GM12878 (cell line): ENCODE results near the gene AOPEP. TPM values are rescaled to one million over a fixed set of nuclear protein-coding genes. Genes with fewer than 3 reads are reported as not detected.

Source experiments
- ATAC-seq: fragments of 200-7000 bp; cut with Tn5 transposase; 3 replicates; pipeline ENCODE4 v1.9.1; 2020; ENCODE audit warnings: mild to moderate bottlenecking, moderate library complexity
- BruUV-seq: library from RNA; stranded (reverse); fragments of 400-500 nt; replicated peaks from 2 replicates; lab custom pipeline; 2021; lab: Mats Ljungman, UMichigan
- CTCF ChIA-PET: fragments of 300-600 bp; sonication (Branson Sonifier 250); formaldehyde crosslinking; extraction: SDS; loops from one replicate; lab custom pipeline; 2021; ENCODE audit warnings: inconsistent platforms; lab: Yijun Ruan, JAX
- POLR2A ChIA-PET: fragments of 350-600 bp; formaldehyde crosslinking; extraction: SDS; loops from one replicate; lab custom pipeline; 2021; ENCODE audit warnings: inconsistent platforms; lab: Charles Lee
- RAD21 ChIA-PET: fragments of 300-600 bp; sonication (Branson Sonifier 250); formaldehyde crosslinking; loops from one replicate; lab custom pipeline; 2023; ENCODE audit warnings: antibody characterized with exemption; ENCODE audit not compliant: unreplicated experiment; lab: Charles Lee
- SMC1A ChIA-PET: fragments of 300-600 bp; sonication (Branson Sonifier 250); formaldehyde crosslinking; loops from one replicate; lab custom pipeline; 2023; ENCODE audit not compliant: unreplicated experiment, uncharacterized antibody; lab: Charles Lee
- DNase-seq: peaks from one replicate; pipeline ENCODE4 v3.0.0-alpha.2; 2011; ENCODE audit warnings: low read depth, low spot score
- FAIRE-seq: peaks from 3 replicates; lab custom pipeline; 2011; peaks lifted over from hg19 to GRCh38; lab: Jason Lieb, UNC
- H2AFZ ChIP-seq: 2 replicates; pipeline ENCODE4 v1.6.0; 2011; ENCODE audit warnings: low read depth, low read length, control low read depth; ENCODE audit not compliant: control insufficient read depth
- H3K27ac ChIP-seq: 2 replicates; pipeline ENCODE4 v1.5.1; 2011; ENCODE audit warnings: control low read depth; ENCODE audit not compliant: control insufficient read depth, insufficient read depth
- H3K27me3 ChIP-seq, 2 experiments: replicated peaks in 1 of 2; 2 replicates each; pipeline versions ENCODE4 v1.6.0 to v1.6.1; 2011; ENCODE audit warnings: low read length in 1 of 2; ENCODE audit not compliant: control insufficient read depth in 2 of 2, insufficient read depth in 2 of 2
- H3K36me3 ChIP-seq, 2 experiments: 2 replicates each; pipeline ENCODE4 v1.5.1; 2011; ENCODE audit warnings: low read length in 1 of 2; ENCODE audit not compliant: control insufficient read depth in 2 of 2, insufficient read depth in 2 of 2
- H3K4me1 ChIP-seq: 2 replicates; pipeline ENCODE4 v1.6.1; 2011; ENCODE audit warnings: mild to moderate bottlenecking, low read length, moderate library complexity, mixed read lengths; ENCODE audit not compliant: control insufficient read depth, insufficient read depth
- H3K4me2 ChIP-seq: 2 replicates; pipeline ENCODE4 v1.6.0; 2011; ENCODE audit warnings: control low read depth; ENCODE audit not compliant: control insufficient read depth, insufficient read depth
- H3K4me3 ChIP-seq: fragments of 200-600 bp; sonication (generic); 2 replicates; pipeline ENCODE4 v1.5.1; 2016
- H3K79me2 ChIP-seq: 2 replicates; pipeline ENCODE4 v1.6.0; 2011; ENCODE audit warnings: low read length; ENCODE audit not compliant: control insufficient read depth, insufficient read depth
- H3K9ac ChIP-seq: 2 replicates; pipeline ENCODE4 v1.8.0; 2011; ENCODE audit warnings: low read length, control low read depth, mixed read lengths; ENCODE audit not compliant: control insufficient read depth, insufficient read depth
- H3K9me3 ChIP-seq: replicated peaks from 3 replicates; pipeline ENCODE4 v1.5.1; 2011; ENCODE audit warnings: mild to moderate bottlenecking, low read length; ENCODE audit not compliant: control insufficient read depth, insufficient read depth
- H4K20me1 ChIP-seq: 2 replicates; pipeline ENCODE4 v1.6.0; 2011; ENCODE audit not compliant: control insufficient read depth, insufficient read depth
- ASH2L ChIP-seq: fragments of 300-600, 200-600 bp; sonication (generic); IDR thresholded peaks from 2 replicates; pipeline ENCODE4 v1.6.1; 2017; ENCODE audit warnings: low read depth, mild to moderate bottlenecking, borderline replicate concordance
- BCL11A ChIP-seq: IDR thresholded peaks from 2 replicates; pipeline ENCODE4 v1.6.1; 2011; ENCODE audit warnings: low read depth, low read length
- EP300 ChIP-seq, 2 experiments: fragments of 150-350 bp in 1 of 2; IDR thresholded peaks; 2 replicates each; pipeline ENCODE4 v1.6.1; 2011 to 2012; ENCODE audit warnings: low read depth in 2 of 2, low read length in 2 of 2, borderline replicate concordance in 1 of 2, improper control_type of control experiment in 1 of 2, inconsistent platforms in 1 of 2; ENCODE audit not compliant: control insufficient read depth in 1 of 2
- JUND ChIP-seq: IDR thresholded peaks from 2 replicates; pipeline ENCODE4 v1.6.1; 2012; ENCODE audit warnings: low read depth, mild to moderate bottlenecking, low read length, improper control_type of control experiment, moderate library complexity
- KAT2A ChIP-seq: conservative IDR thresholded peaks from 2 replicates; pipeline ENCODE4 v1.6.1; 2011; ENCODE audit warnings: low read depth, low read length; ENCODE audit not compliant: control insufficient read depth
- LARP7 ChIP-seq: fragments of 450-650 bp; IDR thresholded peaks from 2 replicates; pipeline ENCODE4 v1.6.1; 2017; ENCODE audit warnings: mild to moderate bottlenecking
- MLLT1 ChIP-seq: fragments of 450-650 bp; IDR thresholded peaks from 2 replicates; pipeline ENCODE4 v1.6.1; 2016; ENCODE audit warnings: mild to moderate bottlenecking
- MTA3 ChIP-seq: IDR thresholded peaks from 2 replicates; pipeline ENCODE4 v1.6.1; 2012; ENCODE audit warnings: low read length, inconsistent platforms, borderline replicate concordance
- NBN ChIP-seq: fragments of 450-650 bp; IDR thresholded peaks from 2 replicates; pipeline ENCODE4 v1.6.1; 2016
- NRF1 ChIP-seq: conservative IDR thresholded peaks from 2 replicates; pipeline ENCODE4 v1.6.1; 2011; ENCODE audit warnings: mild to moderate bottlenecking, low read depth, low read length, improper control_type of control experiment
- PBX3 ChIP-seq: IDR thresholded peaks from 2 replicates; pipeline ENCODE4 v1.6.1; 2011; ENCODE audit warnings: mild to moderate bottlenecking, low read depth, low read length, moderate library complexity; ENCODE audit not compliant: insufficient replicate concordance
- SMC3 ChIP-seq: IDR thresholded peaks from 2 replicates; pipeline ENCODE4 v1.6.1; 2011; ENCODE audit warnings: low read length, improper control_type of control experiment, borderline replicate concordance
- SPI1 ChIP-seq: IDR thresholded peaks from 2 replicates; pipeline ENCODE4 v1.6.1; 2011; ENCODE audit warnings: low read depth, mild to moderate bottlenecking, low read length, moderate library complexity, borderline replicate concordance; ENCODE audit not compliant: insufficient read depth
- USF2 ChIP-seq: IDR thresholded peaks from 2 replicates; pipeline ENCODE4 v1.6.1; 2011; ENCODE audit warnings: low read depth, low read length, improper control_type of control experiment, borderline replicate concordance
- WGBS: methylation state at CpG from one replicate; pipeline ENCODE4 v1.1.6; 2016; ENCODE audit warnings: low lambda C conversion rate; ENCODE audit not compliant: insufficient replicate concordance, insufficient coverage; ENCODE audit errors: missing lambda C conversion rate; 5-methylcytosine and 5-hydroxymethylcytosine counted together
- in situ Hi-C: fragments of 300-500 bp; cut with MboI; formaldehyde crosslinking; loops from 9 replicates; pipeline ENCODE4 v1.14.3; 2018; ENCODE audit warnings: mixed read lengths
- intact Hi-C: fragments of 100-400 bp; cut with micrococcal nuclease; formaldehyde crosslinking; loops from one replicate; pipeline ENCODE4 v1.14.2; 2022; ENCODE audit not compliant: unreplicated experiment
- polyA plus RNA-seq, 11 experiments: library from polyadenylated mRNA; depleted of rRNA in 4 of 11; unstranded in 6 of 11; stranded (reverse) in 5 of 11; fragments of >200 nt; fragmentation: Nextera tagmentation in 4 of 11; fragmentation: Illumina TruSeq in 1 of 11; extraction: Ambion mirVana in 4 of 11; extraction: Trizol in 1 of 11; gene quantifications; 1 replicate in 1 of 11; 2 replicates in 10 of 11; pipeline versions ENCODE4 v1.2.1 to v1.2.3, GENCODE V29; 2011 to 2016; ENCODE audit warnings: inconsistent platforms in 2 of 11, missing spikeins in 2 of 11, low read depth in 1 of 11
- total RNA-seq, 4 experiments: library from RNA; depleted of rRNA in 3 of 4; stranded (reverse); fragments of >200 nt in 3 of 4; fragmentation: Illumina TruSeq in 1 of 4; extraction: Trizol in 1 of 4; gene quantifications; 2 replicates each; pipeline versions ENCODE4 v1.2.1 to v1.2.3, GENCODE V29; 2013 to 2021

Gene AOPEP
- total and polyA plus RNA-seq, 10 of the 15 experiments (the other 5 are each of a cell fraction or from before 2014, with no cell fraction given), result 2.3 to 16.9 (median 10.1) TPM

- Histone ChIP-seq H3K4me2 (no peak overlapping the region), H3K4me3 (no peak overlapping the region), H4K20me1 (no peaks in the 10 kb centered on the region), H3K27ac (no peak overlapping the region), H3K36me3 (peaks cover 1 to 4% of the 10 kb centered on the region in 2 experiments; a peak in 2 of 4 replicates), H3K27me3 (no peaks in the 10 kb centered on the region), H3K9me3 (no peaks in the 10 kb centered on the region), H3K79me2 (no peaks in the 10 kb centered on the region), H2AFZ (no peak overlapping the region), H3K4me1 (no peaks in the 10 kb centered on the region; the same call in 1 of the 2 replicates), H3K9ac (no peak overlapping the region)
- ChIA-PET CTCF (no interaction called here), RAD21 (no interaction called here), POLR2A (no interaction called here), SMC1A (no interaction called here)
- no TSS peak for BruUV-seq
- no peak for TF ChIP-seq PBX3
- TF ChIP-seq KAT2A, result no peak
- no peak for TF ChIP-seq SPI1
- no peak for TF ChIP-seq JUND
- TF ChIP-seq EP300 (IDR thresholded peaks at IDR 0.05; ENCODE audit: borderline replicate concordance in 1 of 2, control insufficient read depth in 1 of 2, low read depth in 2 of 2, low read length in 2 of 2), result no peak
- no peak for TF ChIP-seq BCL11A
- no peak for TF ChIP-seq NRF1
- TF ChIP-seq MLLT1, result no peak
- no peak for TF ChIP-seq ASH2L
- TF ChIP-seq NBN, result no peak
- no peak for TF ChIP-seq SMC3
- TF ChIP-seq USF2, result no peak
- no peak for TF ChIP-seq LARP7
- TF ChIP-seq MTA3, result no peak
- ATAC-seq (no peak), FAIRE-seq (no peak), DNase-seq (no peak)
- in situ Hi-C loops, result no loop called here
- intact Hi-C loops, result no loop called here
- WGBS, result 92% methylated on average over 10 of the region's 10 CpGs
These were observed 304.6 kb downstream of the AOPEP start for GRCh38 chr9:95030920-95031642.
